Measurements from ENCODE around the gene GLI3. TPM values are rescaled to one million over a fixed set of nuclear protein-coding genes. Genes with fewer than 3 reads are reported as not detected.

GLI3 gene
- total and polyA plus RNA-seq, 2 of the 8 experiments (the other 6 are each of a cell fraction or from before 2014, with no cell fraction given) = 8.0 to 31.1 TPM

DNA sequence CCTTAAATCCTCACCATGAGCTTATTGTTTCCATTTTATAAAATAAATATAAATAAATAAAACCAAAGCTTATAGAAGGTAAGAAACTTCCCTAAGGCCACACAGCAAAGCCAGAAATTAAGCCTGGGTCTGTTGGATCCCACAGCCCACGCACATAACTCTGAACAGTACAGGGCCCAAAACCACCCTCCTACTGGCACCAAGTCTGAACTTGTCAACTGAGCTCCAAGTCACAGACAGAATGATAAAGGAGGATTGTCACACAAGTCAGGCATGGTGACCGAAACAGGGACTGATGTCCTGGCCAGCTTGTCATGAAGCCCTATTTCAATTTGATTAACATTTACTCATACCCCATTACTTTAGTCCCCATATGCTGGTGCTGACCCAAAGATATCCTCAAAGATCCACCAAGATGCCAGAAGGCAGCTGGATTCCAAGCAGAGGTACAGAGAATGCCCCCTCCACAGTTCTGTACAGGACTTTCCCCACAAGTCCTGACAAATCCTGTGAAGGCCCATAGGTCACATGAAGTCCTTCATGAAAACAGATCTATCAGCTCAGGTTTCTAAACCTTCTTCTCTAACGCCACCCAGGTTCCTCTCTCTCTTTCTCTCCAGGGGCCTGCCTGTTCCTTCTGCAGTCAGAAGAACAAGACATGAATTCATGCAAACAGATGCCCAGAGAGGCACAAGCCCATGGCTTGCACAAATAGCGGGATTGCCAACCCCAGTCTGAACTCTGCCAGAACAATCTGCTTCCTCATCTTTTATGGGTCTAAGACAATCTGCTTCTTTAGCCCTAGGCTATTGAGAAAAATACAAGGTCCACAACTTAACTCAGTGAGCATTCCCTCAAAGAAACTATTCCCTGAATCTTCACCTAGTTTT lies 60.9 kb downstream of the GLI3 start:
- Histone ChIP-seq H4K91ac (replicated peaks; ENCODE audit: insufficient read length, low read length) (no peak overlapping the region), H2BK12ac (ENCODE audit: low read depth, low read length) (no peak overlapping the region), H3K9me3 (ENCODE audit: insufficient read depth in 2 of 2, low read depth in 1 of 2, low read length in 1 of 2) (no peaks in the 10 kb centered on the region), H2BK5ac (ENCODE audit: low read depth, low read length) (no peak overlapping the region), H2AFZ (ENCODE audit: low read length) (no peak overlapping the region), H2AK5ac (ENCODE audit: low read depth, low read length) (no peak overlapping the region), H3K4me3 (ENCODE audit: extremely low read depth in 1 of 4, insufficient read depth in 2 of 4, low read depth in 3 of 4, low read length in 4 of 4) (no peak overlapping the region), H3K79me1 (ENCODE audit: low read depth, low read length) (peaks cover 2% of the 10 kb centered on the region; the same call in 1 of the 2 replicates), H2BK20ac (ENCODE audit: low read length) (no peak overlapping the region), H3K56ac (replicated peaks; ENCODE audit: insufficient read length, low read depth, low read length) (no peak overlapping the region), H4K20me1 (replicated peaks in 1 of 2; ENCODE audit: control insufficient read depth in 1 of 2, insufficient read depth in 2 of 2, low read length in 2 of 2) (no peaks in the 10 kb centered on the region), H3K18ac (ENCODE audit: extremely low read depth, low read length) (no peak overlapping the region), H2BK120ac (replicated peaks; ENCODE audit: low read depth, low read length) (no peak overlapping the region), H3K4me2 (ENCODE audit: insufficient read depth in 1 of 2, low read depth in 2 of 2, low read length in 2 of 2) (no peak overlapping the region), H4K8ac (ENCODE audit: extremely low read depth, insufficient read depth, low read length) (no peak overlapping the region), H3K23ac (ENCODE audit: insufficient read length) (no peak overlapping the region), H3K79me2 (ENCODE audit: control insufficient read depth in 1 of 2, insufficient read depth in 2 of 2, low read length in 2 of 2) (no peaks in the 10 kb centered on the region; a peak in 1 of 4 replicates), H2BK15ac (ENCODE audit: low read length) (no peak overlapping the region), H3K9ac (replicated peaks in 1 of 4; ENCODE audit: extremely low read depth in 1 of 4, low read depth in 3 of 4, low read length in 3 of 4) (no peak overlapping the region), H3K14ac (ENCODE audit: insufficient read length) (no peak overlapping the region), H4K5ac (ENCODE audit: insufficient read length, low read depth, low read length) (no peak overlapping the region), H3K27me3 (replicated peaks in 1 of 4; ENCODE audit: control insufficient read depth in 3 of 4, extremely low read depth in 1 of 4, insufficient read depth in 3 of 4, low read length in 3 of 4) (no peaks in the 10 kb centered on the region), H3K27ac (ENCODE audit: low read depth, low read length) (no peak overlapping the region), H3K4ac (replicated peaks; ENCODE audit: insufficient read length, low read depth, low read length) (no peak overlapping the region), H3K4me1 (replicated peaks in 1 of 4; ENCODE audit: control insufficient read depth in 3 of 4, insufficient read depth in 4 of 4, low read length in 3 of 4) (no peaks in the 10 kb centered on the region; a peak in 1 of 7 replicates), H3K36me3 (ENCODE audit: control insufficient read depth in 2 of 4, insufficient read depth in 4 of 4, low read length in 3 of 4) (peaks cover 0 to 7% (median 0%) of the 10 kb centered on the region in 4 experiments; a peak in 3 of 8 replicates), H3K23me2 (ENCODE audit: low read depth, low read length) (peaks cover 3% of the 10 kb centered on the region; the same call in 1 of the 2 replicates)
- ChIA-PET CTCF (ENCODE audit: partially characterized antibody) (interaction anchor here (1.3 to 6.1 kb wide), 4 partner anchors 10 to 20 kb away, joined by 3 to 50 read pairs (median 5); no protein-coding TSS in a partner anchor), POLR2A (ENCODE audit: partially characterized antibody) (no interaction called here)
- DNase-seq (ENCODE audit: low read depth in 1 of 2, low spot score in 2 of 2) = no peak
- 84% methylated on average over 4 of the region's 4 CpGs; no CpG with 5 or more reads in 1 of the 2 experiments for WGBS, 2 experiments (ENCODE audit: extremely low coverage in 1 of 2, insufficient coverage in 1 of 2, insufficient read length in 1 of 2, insufficient replicate concordance in 2 of 2, low coverage in 1 of 2, low lambda C conversion rate in 2 of 2, missing lambda C conversion rate in 1 of 2)
- FAIRE-seq = no peak
- TF ChIP-seq EP300 (IDR thresholded peaks at IDR 0.05; ENCODE audit: borderline replicate concordance in 1 of 2, low read depth in 2 of 2, low read length in 2 of 2) (no peak), CHD1 (IDR thresholded peaks at IDR 0.05; ENCODE audit: low read depth, low read length) (no peak), SUZ12 (IDR thresholded peaks at IDR 0.05; ENCODE audit: low read length) (no peak), SAP30 (IDR thresholded peaks at IDR 0.05; ENCODE audit: insufficient read depth, insufficient replicate concordance, low read length) (no peak), EGR1 (IDR thresholded peaks at IDR 0.05; ENCODE audit: borderline replicate concordance, low read depth, low read length) (no peak), SIRT6 (IDR thresholded peaks at IDR 0.05; ENCODE audit: low read length) (no peak), PHF8 (conservative IDR thresholded peaks at IDR 0.05; ENCODE audit: low read depth, low read length) (no peak), GTF2F1 (IDR thresholded peaks at IDR 0.05; ENCODE audit: borderline replicate concordance, low read depth, low read length) (no peak), ASH2L (IDR thresholded peaks at IDR 0.05; ENCODE audit: low read length) (no peak), KDM5A (IDR thresholded peaks at IDR 0.05; ENCODE audit: low read length) (no peak), SP1 (IDR thresholded peaks at IDR 0.05; ENCODE audit: low read depth, low read length) (no peak), NANOG (IDR thresholded peaks at IDR 0.05; ENCODE audit: insufficient read depth, low read depth, low read length, poor library complexity, severe bottlenecking) (no peak)
